ENCODE measurements around the gene SP2.
A peak's percentile ranks its signal among the peaks of the same experiment; 100 is the strongest.

- TF ChIP-seq CTCF (conservative IDR thresholded peaks at IDR 0.05; ENCODE audit: low read length) (0 out of 2 replicates have a peak, but pooled peaks have one; percentile 13), EZH2phosphoT487 (IDR thresholded peaks at IDR 0.05; ENCODE audit: borderline replicate concordance, low read depth, low read length) (no peak)
These were observed 1.3 kb upstream of the SP2 start for GRCh38 chr17:47894498-47895346.
